GM12892 (cell line): ENCODE data around the gene ARMC8.

Experiments used
- DNase-seq: peaks from one replicate; pipeline ENCODE4 v3.0.0; 2011; ENCODE audit not compliant: insufficient read length
- FAIRE-seq: peaks from 2 replicates; lab custom pipeline; 2011; peaks lifted over from hg19 to GRCh38; lab: Jason Lieb, UNC
- POLR2A ChIP-seq: IDR thresholded peaks from 2 replicates; pipeline ENCODE4 v1.6.1; 2011; ENCODE audit warnings: low read depth, low read length, control low read depth
- POLR2AphosphoS5 ChIP-seq: IDR thresholded peaks from 2 replicates; pipeline ENCODE4 v1.6.1; 2011; ENCODE audit warnings: low read depth, low read length, control low read depth
- TAF1 ChIP-seq: IDR thresholded peaks from 2 replicates; pipeline ENCODE4 v1.6.1; 2011; ENCODE audit warnings: low read depth, mild to moderate bottlenecking, control low read depth, low read length, borderline replicate concordance

Gene ARMC8

GRCh38 chr3:138297059-138297607 is 110.0 kb downstream of the ARMC8 start:
- TF ChIP-seq POLR2AphosphoS5: no peak
- TF ChIP-seq TAF1: no peak
- TF ChIP-seq POLR2A: no peak
- FAIRE-seq (no peak), DNase-seq (no peak)

DNA sequence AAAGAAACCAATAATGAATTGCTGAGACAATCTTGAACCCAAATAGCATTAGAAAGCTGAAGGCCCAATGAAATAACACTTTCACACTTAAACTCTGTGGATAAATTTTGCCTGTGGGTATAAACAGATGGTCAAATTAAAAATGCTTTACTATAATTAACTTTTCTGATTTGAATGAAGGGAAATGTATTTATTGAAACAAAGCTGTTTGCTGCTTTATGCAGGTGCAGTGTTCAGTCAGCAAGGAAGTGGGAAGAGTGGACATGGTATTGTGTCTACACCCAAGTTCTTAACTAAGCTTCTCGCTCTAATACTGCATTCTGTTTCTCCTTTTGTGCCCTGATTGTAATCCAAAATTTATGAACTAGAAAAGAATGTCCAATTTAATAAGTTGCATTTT is 110.8 kb downstream of the ARMC8 start:
- DNase-seq (no peak), FAIRE-seq (peak; percentile 30)
- TF ChIP-seq POLR2AphosphoS5: no peak
- no peak for TF ChIP-seq TAF1
- TF ChIP-seq POLR2A: no peak

- TF ChIP-seq POLR2AphosphoS5 (no peak), TAF1 (no peak), POLR2A (no peak)
- no peak for FAIRE-seq
- DNase-seq: no peak
Measured at GRCh38 chr3:138300647-138301046, 113.5 kb downstream of the ARMC8 start.

- no peak for DNase-seq
Measured at GRCh38 chr3:138303474-138303873, 116.4 kb downstream of the ARMC8 start.

DNA sequence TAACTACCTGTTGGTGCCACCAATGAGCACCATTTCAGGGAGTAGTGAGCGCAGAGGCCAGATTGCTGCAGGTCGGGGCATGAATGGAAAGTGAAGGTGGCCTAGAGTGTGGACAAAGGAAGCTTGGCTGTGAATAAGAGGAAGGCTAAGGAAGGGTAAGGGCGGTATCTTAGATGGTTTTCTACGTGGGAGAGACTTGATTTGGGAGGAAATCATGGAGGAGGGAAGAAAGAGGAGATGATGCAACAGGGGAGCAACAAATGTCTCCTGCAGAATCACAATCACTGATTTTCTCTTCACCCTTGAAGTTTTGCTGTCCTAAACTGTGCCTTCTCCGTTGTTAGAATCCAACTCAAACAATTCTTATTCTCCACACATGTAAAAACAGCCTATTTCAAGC is 120.8 kb downstream of the ARMC8 start:
- FAIRE-seq (no peak), DNase-seq (no peak)

More at GRCh38 chr3:138303474-138303873, 116.4 kb downstream of the ARMC8 start:
- FAIRE-seq: no peak
- no peak for TF ChIP-seq TAF1
- TF ChIP-seq POLR2A: no peak
- no peak for TF ChIP-seq POLR2AphosphoS5

DNA sequence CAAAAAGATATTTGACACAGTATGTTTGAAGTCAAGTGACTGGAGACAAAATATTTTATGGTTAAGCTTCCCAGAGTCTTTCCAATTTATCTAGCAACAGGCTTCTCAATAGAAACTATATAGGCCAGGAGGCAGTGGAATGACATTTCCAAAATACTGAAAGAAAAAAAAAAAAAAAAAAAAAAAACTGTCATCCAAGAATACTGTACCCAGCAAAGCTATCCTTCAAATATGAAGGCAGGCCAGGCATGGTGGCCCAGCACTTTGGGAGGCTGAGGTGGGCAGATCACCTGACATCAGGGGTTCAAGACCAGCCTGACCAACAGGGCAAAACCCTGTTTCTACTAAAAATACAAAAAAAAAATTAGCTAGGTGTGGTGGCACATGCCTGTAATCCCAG is 121.7 kb downstream of the ARMC8 start:
- DNase-seq: no peak
- no peak for FAIRE-seq
- no peak for TF ChIP-seq TAF1
- TF ChIP-seq POLR2A: no peak
- no peak for TF ChIP-seq POLR2AphosphoS5

More for the DNA sequence above, 120.8 kb downstream of the ARMC8 start:
- no peak for TF ChIP-seq POLR2AphosphoS5
- TF ChIP-seq TAF1: no peak
- TF ChIP-seq POLR2A: no peak

DNA sequence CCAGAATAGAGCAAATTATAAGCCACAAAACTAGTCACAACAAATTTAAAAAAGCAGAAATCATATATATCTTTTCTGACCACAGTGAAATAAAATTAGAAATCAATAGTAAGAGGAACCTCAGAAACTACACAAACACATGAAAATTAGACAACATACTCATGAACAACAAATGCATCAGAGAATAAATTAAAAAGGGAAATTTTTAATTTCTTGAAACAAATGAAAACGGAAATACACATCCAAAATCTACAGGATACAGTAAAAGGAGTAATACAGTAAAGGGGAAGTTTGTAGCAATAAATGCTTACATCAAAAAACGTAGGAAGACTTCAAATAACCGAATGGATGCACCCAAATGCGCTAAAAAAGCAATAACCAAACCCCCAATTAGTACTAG is 123.4 kb downstream of the ARMC8 start:
- TF ChIP-seq POLR2AphosphoS5 (no peak), TAF1 (no peak), POLR2A (no peak)
- DNase-seq (no peak), FAIRE-seq (no peak)

GRCh38 chr3:138314751-138315150 is 127.7 kb downstream of the ARMC8 start:
- no peak for TF ChIP-seq TAF1
- no peak for TF ChIP-seq POLR2A
- no peak for TF ChIP-seq POLR2AphosphoS5
- FAIRE-seq: no peak
- no peak for DNase-seq

DNA sequence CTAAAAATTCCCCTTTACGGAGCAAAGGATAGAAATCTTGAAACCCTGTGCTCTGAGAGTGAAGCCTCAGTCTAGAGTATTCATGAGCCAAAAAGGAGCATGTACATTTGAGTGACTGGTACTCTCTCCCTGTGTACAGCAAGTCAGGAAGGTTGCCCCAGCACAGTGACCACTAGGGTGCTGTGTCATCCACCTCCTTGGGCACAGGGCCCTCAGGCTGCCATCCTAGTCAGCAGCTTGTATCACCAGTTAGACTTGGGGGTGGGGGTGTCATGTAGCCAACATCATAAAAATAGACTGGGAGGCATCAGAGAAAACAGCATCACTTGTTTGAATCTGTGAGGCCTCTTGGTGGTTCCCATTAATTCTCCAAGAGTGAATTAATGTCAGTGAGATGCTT is 130.6 kb downstream of the ARMC8 start:
- TF ChIP-seq POLR2AphosphoS5 (no peak), POLR2A (no peak), TAF1 (no peak)
- no peak for FAIRE-seq
- DNase-seq: no peak

GRCh38 chr3:138323971-138324370 is 136.9 kb downstream of the ARMC8 start:
- TF ChIP-seq TAF1 (no peak), POLR2A (no peak), POLR2AphosphoS5 (no peak)
- FAIRE-seq (no peak), DNase-seq (no peak)

DNA sequence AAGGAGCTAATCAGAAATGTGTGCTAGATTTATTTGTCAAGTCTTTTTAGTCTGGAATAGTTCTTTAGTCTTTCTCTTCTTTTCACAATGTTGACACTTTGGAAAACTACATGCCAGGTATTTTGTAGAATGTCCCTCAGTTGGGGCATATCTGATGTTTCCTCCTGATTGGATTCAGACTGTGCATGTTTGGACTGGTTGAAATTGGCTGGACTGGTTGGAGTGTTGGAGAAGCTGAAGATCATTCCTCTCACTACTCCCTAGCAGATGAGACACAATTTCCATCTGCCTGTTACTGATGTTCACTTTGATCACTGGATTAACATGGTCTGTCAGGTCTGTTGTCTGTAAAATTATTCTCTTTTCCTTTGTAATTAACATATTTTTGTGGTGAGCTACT is 138.9 kb downstream of the ARMC8 start:
- DNase-seq (no peak), FAIRE-seq (no peak)
- TF ChIP-seq POLR2AphosphoS5: no peak
- TF ChIP-seq TAF1: no peak
- TF ChIP-seq POLR2A: no peak

- FAIRE-seq (no peak), DNase-seq (no peak)
- TF ChIP-seq TAF1: no peak
- TF ChIP-seq POLR2AphosphoS5: no peak
- TF ChIP-seq POLR2A: no peak
Measured at GRCh38 chr3:138326866-138327595, 139.9 kb downstream of the ARMC8 start.
